ENCODE measurements around the gene RIT2.

GRCh38 chr18:42813570-42813969 lies 301.9 kb downstream of the RIT2 start:
- no peak for TF ChIP-seq CTCF (IDR thresholded peaks at IDR 0.05)
- no peak for TF ChIP-seq POLR2A (IDR thresholded peaks at IDR 0.05)
